ENCODE measurements around the gene FETUB. TPM values are rescaled to one million over a fixed set of nuclear protein-coding genes. Genes with fewer than 3 reads are reported as not detected.

FETUB gene
- total and polyA plus RNA-seq, 9 donors: not detected

DNA sequence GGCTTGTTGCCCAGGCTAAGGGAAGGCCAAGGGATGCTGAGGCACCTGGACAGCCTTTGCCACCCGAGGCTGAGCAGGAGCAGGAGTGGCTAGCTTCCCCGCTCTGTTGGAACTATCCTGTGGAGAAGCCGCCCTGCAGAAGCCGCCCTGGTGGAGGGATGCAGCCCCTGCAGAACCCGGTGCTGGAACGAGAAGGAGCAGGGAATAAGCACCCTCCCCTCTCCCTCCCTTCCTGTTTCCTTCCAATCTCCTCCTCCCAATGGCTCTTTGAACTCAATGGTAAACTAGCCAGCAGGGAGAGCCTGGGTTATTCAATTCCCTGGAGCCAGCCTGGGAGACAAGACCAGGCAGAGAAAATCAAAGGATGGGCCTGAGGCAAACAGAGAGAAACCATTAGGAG is 13.8 kb downstream of the FETUB start:
- Histone ChIP-seq H3K9me3 (no peaks in the 10 kb centered on the region), H3K4me3 (no peak overlapping the region), H3K27ac (no peak overlapping the region), H3K36me3 (no peaks in the 10 kb centered on the region), H3K4me1 (ENCODE audit: insufficient read depth) (no peaks in the 10 kb centered on the region), H3K27me3 (no peaks in the 10 kb centered on the region)
- no peak for DNase-seq
- no peak for TF ChIP-seq POLR2A (IDR thresholded peaks at IDR 0.05)
- TF ChIP-seq EP300 (IDR thresholded peaks at IDR 0.05): no peak
- TF ChIP-seq, protein P1, sequence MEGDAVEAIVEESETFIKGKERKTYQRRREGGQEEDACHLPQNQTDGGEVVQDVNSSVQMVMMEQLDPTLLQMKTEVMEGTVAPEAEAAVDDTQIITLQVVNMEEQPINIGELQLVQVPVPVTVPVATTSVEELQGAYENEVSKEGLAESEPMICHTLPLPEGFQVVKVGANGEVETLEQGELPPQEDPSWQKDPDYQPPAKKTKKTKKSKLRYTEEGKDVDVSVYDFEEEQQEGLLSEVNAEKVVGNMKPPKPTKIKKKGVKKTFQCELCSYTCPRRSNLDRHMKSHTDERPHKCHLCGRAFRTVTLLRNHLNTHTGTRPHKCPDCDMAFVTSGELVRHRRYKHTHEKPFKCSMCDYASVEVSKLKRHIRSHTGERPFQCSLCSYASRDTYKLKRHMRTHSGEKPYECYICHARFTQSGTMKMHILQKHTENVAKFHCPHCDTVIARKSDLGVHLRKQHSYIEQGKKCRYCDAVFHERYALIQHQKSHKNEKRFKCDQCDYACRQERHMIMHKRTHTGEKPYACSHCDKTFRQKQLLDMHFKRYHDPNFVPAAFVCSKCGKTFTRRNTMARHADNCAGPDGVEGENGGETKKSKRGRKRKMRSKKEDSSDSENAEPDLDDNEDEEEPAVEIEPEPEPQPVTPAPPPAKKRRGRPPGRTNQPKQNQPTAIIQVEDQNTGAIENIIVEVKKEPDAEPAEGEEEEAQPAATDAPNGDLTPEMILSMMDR (IDR thresholded peaks at IDR 0.05): no peak
- intact Hi-C loops (cut with DNase I): no loop called here
- 8 to 45% (median 8%) methylated on average over 6 of the region's 6 CpGs for WGBS, 3 donors

DNA sequence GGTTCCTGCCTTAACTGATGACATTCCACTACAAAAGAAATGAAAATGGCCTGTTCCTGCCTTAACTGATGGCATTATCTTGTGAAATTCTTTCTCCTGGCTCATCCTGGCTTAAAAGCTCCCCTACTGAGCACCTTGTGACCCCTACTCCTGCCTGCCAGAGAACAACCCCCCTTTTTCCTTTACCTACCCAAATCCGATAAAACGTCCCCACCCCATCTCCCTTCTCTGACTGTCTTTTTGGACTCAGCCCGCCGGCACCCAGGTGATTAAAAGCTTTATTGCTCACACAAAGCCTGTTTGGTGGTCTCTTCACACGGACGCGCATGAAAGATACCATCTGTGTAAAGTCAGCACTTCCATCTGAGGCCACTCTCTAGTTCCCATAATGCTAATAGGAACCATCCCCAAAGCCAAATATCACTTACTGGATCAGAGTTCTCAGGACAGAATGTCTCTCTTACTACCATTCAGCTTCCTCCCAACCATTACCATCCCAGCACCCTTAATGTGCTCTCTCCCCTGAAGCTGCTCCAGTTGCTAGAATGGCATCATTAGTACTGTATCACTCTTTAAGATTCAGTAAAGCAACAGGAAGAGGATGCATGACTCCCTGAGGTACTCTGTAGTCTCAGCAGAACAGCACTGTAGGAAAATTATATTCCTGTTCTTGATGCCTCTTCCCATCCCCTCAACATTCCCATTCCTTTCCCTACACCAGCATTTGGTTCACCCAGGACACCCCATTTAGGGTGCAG is 23.3 kb downstream of the FETUB start:
- H3K9me3 ChIP-seq: no peaks in the 10 kb centered on the region
- intact Hi-C loops (cut with DNase I): no loop called here
- no peak overlapping the region for H3K4me3 ChIP-seq
- no peaks in the 10 kb centered on the region for H3K36me3 ChIP-seq
- H3K27me3 ChIP-seq: no peaks in the 10 kb centered on the region
- H3K4me1 ChIP-seq (ENCODE audit: insufficient read depth): no peaks in the 10 kb centered on the region
- no peak overlapping the region for H3K27ac ChIP-seq
- no peak for DNase-seq
- 14 to 19% (median 18%) methylated on average over 7 of the region's 7 CpGs for WGBS, 3 donors
- TF ChIP-seq, protein P1 (IDR thresholded peaks at IDR 0.05): no peak
- TF ChIP-seq POLR2A (IDR thresholded peaks at IDR 0.05) (no peak), EP300 (IDR thresholded peaks at IDR 0.05) (no peak)

DNA sequence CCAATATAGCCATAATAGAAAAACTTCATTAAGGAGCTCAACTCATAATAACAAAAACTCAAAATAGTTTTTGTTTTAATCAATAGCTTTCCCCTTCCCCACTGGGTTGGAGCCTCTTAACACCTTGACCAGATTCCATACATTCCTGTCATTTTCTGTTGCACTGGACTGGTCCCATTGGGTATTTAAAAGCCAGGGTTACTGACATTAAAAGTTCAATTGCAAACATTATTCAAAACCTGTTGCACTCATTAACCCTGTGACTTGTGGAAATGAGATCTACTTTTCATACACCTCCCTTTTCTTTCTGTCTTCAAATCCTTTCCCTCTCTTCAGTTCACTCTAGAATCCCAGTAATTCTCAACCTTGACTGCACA is 23.9 kb downstream of the FETUB start:
- H3K9me3 ChIP-seq: no peaks in the 10 kb centered on the region
- no peak overlapping the region for H3K27ac ChIP-seq
- intact Hi-C loops (cut with DNase I): no loop called here
- no peak for DNase-seq
- H3K4me3 ChIP-seq: no peak overlapping the region
- no peaks in the 10 kb centered on the region for H3K27me3 ChIP-seq
- no peaks in the 10 kb centered on the region for H3K4me1 ChIP-seq (ENCODE audit: insufficient read depth)
- no peaks in the 10 kb centered on the region for H3K36me3 ChIP-seq
- TF ChIP-seq, protein P1 (IDR thresholded peaks at IDR 0.05): no peak
- no peak for TF ChIP-seq POLR2A (IDR thresholded peaks at IDR 0.05)
- no peak for TF ChIP-seq EP300 (IDR thresholded peaks at IDR 0.05)

DNA sequence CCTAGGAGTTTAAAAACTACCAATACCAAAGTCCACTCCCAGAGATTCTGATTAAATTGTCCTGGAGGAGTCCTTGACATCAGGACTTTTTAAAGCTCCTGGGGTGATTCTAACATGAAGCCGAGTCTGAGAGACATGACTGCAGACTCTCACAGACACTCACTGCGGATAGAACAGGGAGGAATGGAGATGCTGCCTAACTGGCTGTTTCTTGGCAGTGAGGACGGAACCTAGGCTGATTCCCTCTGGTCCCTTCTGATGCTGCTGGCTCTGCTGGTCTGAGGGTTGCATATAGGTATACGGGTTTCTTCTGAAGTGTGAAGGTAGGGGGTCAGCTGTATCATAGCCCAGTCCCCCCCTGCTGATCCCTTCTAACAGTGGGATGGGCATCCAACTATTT is 24.3 kb downstream of the FETUB start:
- no peaks in the 10 kb centered on the region for H3K4me1 ChIP-seq (ENCODE audit: insufficient read depth)
- no peaks in the 10 kb centered on the region for H3K27me3 ChIP-seq
- intact Hi-C loops (cut with DNase I): no loop called here
- TF ChIP-seq POLR2A (IDR thresholded peaks at IDR 0.05) (no peak), EP300 (IDR thresholded peaks at IDR 0.05) (no peak)
- TF ChIP-seq, protein P1 (IDR thresholded peaks at IDR 0.05): no peak
- no peaks in the 10 kb centered on the region for H3K9me3 ChIP-seq
- DNase-seq: no peak
- H3K36me3 ChIP-seq: no peaks in the 10 kb centered on the region
- 35 to 43% (median 37%) methylated on average over 4 of the region's 4 CpGs for WGBS, 3 donors
- H3K4me3 ChIP-seq: no peak overlapping the region
- H3K27ac ChIP-seq: no peak overlapping the region

Measured in ovary (tissue), 9 donors.